ENCODE measurements around the gene SMIM20.

SMIM20 gene

GRCh38 chr4:25926462-25926861, 12.4 kb downstream of the SMIM20 start:
- no peak for DNase-seq (ENCODE audit: low read depth)
- H3K4me3 ChIP-seq (ENCODE audit: low read depth, low read length) = no peak overlapping the region
- TF ChIP-seq MYC (IDR thresholded peaks at IDR 0.05; ENCODE audit: low read depth, low read length) = no peak
- no peak for TF ChIP-seq MAX (IDR thresholded peaks at IDR 0.05; ENCODE audit: low read depth, low read length)
- no peak for TF ChIP-seq POLR2A (IDR thresholded peaks at IDR 0.05; ENCODE audit: extremely low read depth, insufficient read length)
- TF ChIP-seq CTCF (IDR thresholded peaks at IDR 0.05; ENCODE audit: low read depth, low read length) = no peak

GRCh38 chr4:25927361-25928195, 13.6 kb downstream of the SMIM20 start:
- H3K4me3 ChIP-seq (ENCODE audit: low read depth, low read length) = no peak overlapping the region
- TF ChIP-seq POLR2A (IDR thresholded peaks at IDR 0.05; ENCODE audit: extremely low read depth, insufficient read length) (no peak), MAX (IDR thresholded peaks at IDR 0.05; ENCODE audit: low read depth, low read length) (no peak), MYC (IDR thresholded peaks at IDR 0.05; ENCODE audit: low read depth, low read length) (no peak), CTCF (IDR thresholded peaks at IDR 0.05; ENCODE audit: low read depth, low read length) (no peak)
- DNase-seq (ENCODE audit: low read depth) = no peak

GRCh38 chr4:25928379-25929297, 14.6 kb downstream of the SMIM20 start:
- TF ChIP-seq MAX (IDR thresholded peaks at IDR 0.05; ENCODE audit: low read depth, low read length) (no peak), POLR2A (IDR thresholded peaks at IDR 0.05; ENCODE audit: extremely low read depth, insufficient read length) (no peak), MYC (IDR thresholded peaks at IDR 0.05; ENCODE audit: low read depth, low read length) (no peak), CTCF (IDR thresholded peaks at IDR 0.05; ENCODE audit: low read depth, low read length) (no peak)
- DNase-seq (ENCODE audit: low read depth) = no peak
- H3K4me3 ChIP-seq (ENCODE audit: low read depth, low read length) = no peak overlapping the region

- TF ChIP-seq MAX (IDR thresholded peaks at IDR 0.05; ENCODE audit: low read depth, low read length) = no peak
- TF ChIP-seq MYC (IDR thresholded peaks at IDR 0.05; ENCODE audit: low read depth, low read length) = no peak
- TF ChIP-seq POLR2A (IDR thresholded peaks at IDR 0.05; ENCODE audit: extremely low read depth, insufficient read length) = no peak
- TF ChIP-seq CTCF (IDR thresholded peaks at IDR 0.05; ENCODE audit: low read depth, low read length) = no peak
- H3K4me3 ChIP-seq (ENCODE audit: low read depth, low read length) = no peak overlapping the region
- DNase-seq (ENCODE audit: low read depth) = no peak
Measured at GRCh38 chr4:25929298-25929686, 15.3 kb downstream of the SMIM20 start.

GRCh38 chr4:25930731-25931354, 16.8 kb downstream of the SMIM20 start:
- H3K4me3 ChIP-seq (ENCODE audit: low read depth, low read length) = no peak overlapping the region
- no peak for TF ChIP-seq CTCF (IDR thresholded peaks at IDR 0.05; ENCODE audit: low read depth, low read length)
- TF ChIP-seq MYC (IDR thresholded peaks at IDR 0.05; ENCODE audit: low read depth, low read length) = no peak
- no peak for TF ChIP-seq POLR2A (IDR thresholded peaks at IDR 0.05; ENCODE audit: extremely low read depth, insufficient read length)
- no peak for TF ChIP-seq MAX (IDR thresholded peaks at IDR 0.05; ENCODE audit: low read depth, low read length)
- DNase-seq (ENCODE audit: low read depth) = no peak
